OCI-LY1 (cell line): ENCODE results near the gene IQCK.

Experiments used
- H2AFZ ChIP-seq: fragments of 200-600 bp; sonication (generic), shearing (Covaris generic); 2 replicates; pipeline ENCODE4 v1.6.0; 2014; ENCODE audit warnings: antibody characterized with exemption, mild to moderate bottlenecking, low read length
- H3F3A ChIP-seq: fragments of 200-600 bp; sonication (generic), shearing (Covaris generic); 2 replicates; pipeline ENCODE4 v1.6.0; 2014; ENCODE audit warnings: mild to moderate bottlenecking, antibody characterized with exemption, low read length, moderate library complexity; ENCODE audit not compliant: insufficient read depth
- H3K27ac ChIP-seq: fragments of 200-600 bp; sonication (generic); 2 replicates; pipeline ENCODE4 v1.5.1; 2014; ENCODE audit warnings: low read length, mixed run types, mild to moderate bottlenecking, low read depth; ENCODE audit not compliant: poor library complexity, severe bottlenecking
- H3K27me3 ChIP-seq: fragments of 200-600 bp; sonication (generic); 2 replicates; pipeline ENCODE4 v1.6.0; 2014; ENCODE audit warnings: antibody characterized with exemption, mild to moderate bottlenecking, low read length, moderate library complexity; ENCODE audit not compliant: insufficient read depth
- H3K36me3 ChIP-seq: fragments of 200-600 bp; sonication (generic); 2 replicates; pipeline ENCODE4 v1.6.1; 2014; ENCODE audit warnings: mild to moderate bottlenecking, antibody characterized with exemption, low read length, moderate library complexity, mixed read lengths; ENCODE audit not compliant: insufficient read depth
- H3K4me1 ChIP-seq: fragments of 200-600 bp; sonication (generic); 2 replicates; pipeline ENCODE4 v1.5.1; 2014; ENCODE audit warnings: mild to moderate bottlenecking, low read length, moderate library complexity; ENCODE audit not compliant: insufficient read depth, severe bottlenecking
- H3K4me2 ChIP-seq: fragments of 200-600 bp; sonication (generic), shearing (Covaris generic); 2 replicates; pipeline ENCODE4 v1.6.1; 2014; ENCODE audit warnings: low read length
- H3K4me3 ChIP-seq: fragments of 200-600 bp; sonication (generic); 2 replicates; pipeline ENCODE4 v1.5.1; 2014; ENCODE audit warnings: low read length, low read depth, mild to moderate bottlenecking, mixed read lengths; ENCODE audit not compliant: poor library complexity, severe bottlenecking
- H3K79me2 ChIP-seq: fragments of 200-600 bp; shearing (Covaris generic); 2 replicates; pipeline ENCODE4 v1.6.1; 2016; ENCODE audit warnings: mixed run types, low read length, mixed read lengths; ENCODE audit not compliant: insufficient read depth
- H3K9ac ChIP-seq: fragments of 200-600 bp; sonication (generic), shearing (Covaris generic); 2 replicates; pipeline ENCODE4 v1.6.1; 2014; ENCODE audit warnings: mild to moderate bottlenecking, low read length, mixed read lengths
- H3K9me2 ChIP-seq: fragments of 200-600 bp; sonication (generic), shearing (Covaris generic); 2 replicates; pipeline ENCODE4 v1.6.1; 2014; ENCODE audit warnings: low read depth, mild to moderate bottlenecking, low read length, mixed read lengths
- H3K9me3 ChIP-seq: fragments of 200-600 bp; shearing (Covaris generic); 2 replicates; pipeline ENCODE4 v1.6.1; 2014; ENCODE audit warnings: low read length, mixed read lengths
- H4K20me1 ChIP-seq: fragments of 200-600 bp; sonication (generic), shearing (Covaris generic); 2 replicates; pipeline ENCODE4 v1.6.0; 2016; ENCODE audit warnings: mild to moderate bottlenecking, low read length; ENCODE audit not compliant: insufficient read depth
- EZH2 ChIP-seq: fragments of 200-600 bp; sonication (generic), shearing (Covaris generic); IDR thresholded peaks from 2 replicates; pipeline ENCODE4 v1.8.0; 2017; ENCODE audit warnings: borderline replicate concordance, mixed run types, mild to moderate bottlenecking, antibody characterized with exemption, low read length, moderate library complexity, mixed read lengths
- TF ChIP-seq, protein P1 (sequence below): fragments of 200-600 bp; sonication (generic), shearing (Covaris generic); IDR thresholded peaks from 2 replicates; pipeline ENCODE4 v1.5.1; 2017; ENCODE audit warnings: mild to moderate bottlenecking, antibody characterized with exemption, low read length, moderate library complexity, mixed read lengths

IQCK gene

DNA sequence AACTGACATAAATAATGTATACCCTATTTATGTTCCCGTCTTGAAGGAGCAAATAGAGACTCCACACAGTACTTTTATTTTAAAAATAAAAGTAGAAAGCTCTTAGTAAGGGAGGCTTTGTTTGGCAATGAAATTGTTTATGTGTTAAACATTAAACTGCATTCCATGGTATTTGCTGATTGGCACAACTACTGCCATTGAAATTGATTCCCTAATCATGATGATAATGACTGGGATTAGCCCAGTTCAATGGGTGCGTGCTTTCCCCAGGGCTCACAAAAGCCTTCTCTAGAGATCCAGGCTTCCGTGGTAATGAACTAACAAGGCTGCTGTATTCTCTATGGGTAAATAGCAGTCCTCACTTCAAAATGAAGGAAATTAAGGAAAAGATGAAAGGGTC is 99.1 kb downstream of the IQCK start:
- Histone ChIP-seq H3K4me3 (no peak overlapping the region), H3K36me3 (no peaks in the 10 kb centered on the region), H3K27ac (no peak overlapping the region), H3K27me3 (no peaks in the 10 kb centered on the region; the same call in 1 of the 2 replicates), H4K20me1 (no peaks in the 10 kb centered on the region), H3F3A (no peaks in the 10 kb centered on the region), H3K9me2 (no peaks in the 10 kb centered on the region), H3K9me3 (no peaks in the 10 kb centered on the region), H3K4me2 (no peak overlapping the region), H3K4me1 (no peaks in the 10 kb centered on the region), H3K9ac (no peak overlapping the region), H3K79me2 (no peaks in the 10 kb centered on the region), H2AFZ (no peak overlapping the region)
- no peak for TF ChIP-seq EZH2
- TF ChIP-seq, protein P1, sequence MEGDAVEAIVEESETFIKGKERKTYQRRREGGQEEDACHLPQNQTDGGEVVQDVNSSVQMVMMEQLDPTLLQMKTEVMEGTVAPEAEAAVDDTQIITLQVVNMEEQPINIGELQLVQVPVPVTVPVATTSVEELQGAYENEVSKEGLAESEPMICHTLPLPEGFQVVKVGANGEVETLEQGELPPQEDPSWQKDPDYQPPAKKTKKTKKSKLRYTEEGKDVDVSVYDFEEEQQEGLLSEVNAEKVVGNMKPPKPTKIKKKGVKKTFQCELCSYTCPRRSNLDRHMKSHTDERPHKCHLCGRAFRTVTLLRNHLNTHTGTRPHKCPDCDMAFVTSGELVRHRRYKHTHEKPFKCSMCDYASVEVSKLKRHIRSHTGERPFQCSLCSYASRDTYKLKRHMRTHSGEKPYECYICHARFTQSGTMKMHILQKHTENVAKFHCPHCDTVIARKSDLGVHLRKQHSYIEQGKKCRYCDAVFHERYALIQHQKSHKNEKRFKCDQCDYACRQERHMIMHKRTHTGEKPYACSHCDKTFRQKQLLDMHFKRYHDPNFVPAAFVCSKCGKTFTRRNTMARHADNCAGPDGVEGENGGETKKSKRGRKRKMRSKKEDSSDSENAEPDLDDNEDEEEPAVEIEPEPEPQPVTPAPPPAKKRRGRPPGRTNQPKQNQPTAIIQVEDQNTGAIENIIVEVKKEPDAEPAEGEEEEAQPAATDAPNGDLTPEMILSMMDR = no peak

DNA sequence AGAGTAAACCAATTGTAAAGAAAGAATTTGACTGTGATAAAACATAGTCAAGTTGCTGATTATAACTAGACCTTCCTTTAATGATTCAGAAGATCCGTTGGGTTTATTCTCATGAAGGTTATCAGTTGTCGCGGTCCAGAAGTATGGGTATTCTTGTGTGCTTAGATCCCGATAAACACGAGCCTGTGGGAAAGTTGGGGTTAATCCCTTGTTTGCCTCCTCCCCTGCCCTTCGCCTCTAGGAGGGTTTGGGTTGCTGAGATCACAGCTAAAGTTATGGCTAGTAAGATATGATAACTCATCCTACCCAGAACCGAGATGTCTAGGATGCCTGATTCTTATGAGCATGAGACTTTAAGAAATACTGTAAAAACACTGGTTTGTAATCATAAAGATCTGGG is 99.8 kb downstream of the IQCK start:
- no peaks in the 10 kb centered on the region for H3F3A ChIP-seq
- H3K4me1 ChIP-seq = no peaks in the 10 kb centered on the region
- H3K79me2 ChIP-seq = no peaks in the 10 kb centered on the region
- no peak overlapping the region for H3K27ac ChIP-seq
- no peaks in the 10 kb centered on the region; the same call in 1 of the 2 replicates for H3K27me3 ChIP-seq
- no peak overlapping the region for H3K9ac ChIP-seq
- no peaks in the 10 kb centered on the region for H3K9me3 ChIP-seq
- H2AFZ ChIP-seq = no peak overlapping the region
- H3K9me2 ChIP-seq = no peaks in the 10 kb centered on the region
- TF ChIP-seq EZH2 = no peak
- TF ChIP-seq, protein P1 = no peak
- H3K4me3 ChIP-seq = no peak overlapping the region
- no peaks in the 10 kb centered on the region for H4K20me1 ChIP-seq
- H3K4me2 ChIP-seq = no peak overlapping the region
- H3K36me3 ChIP-seq = no peaks in the 10 kb centered on the region

DNA sequence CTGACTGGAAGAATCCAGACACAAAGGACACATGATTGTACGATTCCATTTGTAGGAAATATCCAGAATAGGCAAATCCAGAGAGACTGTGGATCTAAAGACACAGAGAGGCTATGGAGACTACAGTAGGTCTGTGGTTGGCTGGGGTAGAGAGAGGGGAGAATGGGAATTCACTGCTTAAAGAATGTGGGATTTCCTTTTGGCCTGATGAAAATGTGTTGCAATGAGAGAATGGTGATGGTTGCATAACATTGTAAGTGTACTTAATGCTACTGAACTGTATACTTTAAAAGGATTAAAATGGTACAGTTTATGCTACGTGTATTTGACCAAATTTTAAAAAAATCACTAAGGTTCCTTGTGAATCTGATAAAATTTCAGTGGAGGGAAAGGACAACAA is 104.5 kb downstream of the IQCK start:
- no peak overlapping the region for H3K4me2 ChIP-seq
- no peak overlapping the region for H2AFZ ChIP-seq
- no peak overlapping the region for H3K4me3 ChIP-seq
- no peaks in the 10 kb centered on the region for H4K20me1 ChIP-seq
- H3K27ac ChIP-seq = no peak overlapping the region
- H3K36me3 ChIP-seq = no peaks in the 10 kb centered on the region
- no peaks in the 10 kb centered on the region for H3K79me2 ChIP-seq
- H3K9me3 ChIP-seq = no peaks in the 10 kb centered on the region
- no peaks in the 10 kb centered on the region for H3K27me3 ChIP-seq
- no peak for TF ChIP-seq EZH2
- no peaks in the 10 kb centered on the region for H3K9me2 ChIP-seq
- H3K4me1 ChIP-seq = no peaks in the 10 kb centered on the region
- H3K9ac ChIP-seq = no peak overlapping the region
- no peaks in the 10 kb centered on the region for H3F3A ChIP-seq

DNA sequence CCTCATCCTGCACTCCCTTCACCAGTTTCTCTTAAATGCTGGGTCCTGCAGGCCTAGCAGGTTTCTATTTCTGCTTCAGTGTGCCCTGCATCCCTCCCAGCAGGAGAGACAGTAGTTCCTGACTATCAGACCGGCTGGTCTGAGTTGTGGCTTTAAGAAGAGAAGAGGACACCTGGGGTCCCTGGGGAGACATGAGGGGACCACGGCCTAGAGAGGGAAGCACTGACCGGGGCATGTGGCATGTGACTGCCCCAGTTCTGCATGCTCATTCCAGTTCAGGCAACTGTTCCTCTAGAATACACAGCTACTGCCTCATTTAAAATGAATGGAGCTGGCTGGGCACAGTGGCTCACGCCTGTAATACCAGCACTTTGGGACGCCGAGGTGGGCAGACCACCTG is 105.3 kb downstream of the IQCK start:
- H3K27me3 ChIP-seq = no peaks in the 10 kb centered on the region
- no peak overlapping the region for H3K4me2 ChIP-seq
- no peak overlapping the region for H3K9ac ChIP-seq

More for the DNA sequence above, 105.3 kb downstream of the IQCK start:
- H3K4me1 ChIP-seq = no peaks in the 10 kb centered on the region
- H4K20me1 ChIP-seq = no peaks in the 10 kb centered on the region
- no peaks in the 10 kb centered on the region for H3K9me3 ChIP-seq
- no peaks in the 10 kb centered on the region for H3K36me3 ChIP-seq
- H3K79me2 ChIP-seq = no peaks in the 10 kb centered on the region
- H3K4me3 ChIP-seq = no peak overlapping the region
- no peak overlapping the region for H3K27ac ChIP-seq
- no peak overlapping the region for H2AFZ ChIP-seq
- no peaks in the 10 kb centered on the region for H3K9me2 ChIP-seq
- no peaks in the 10 kb centered on the region for H3F3A ChIP-seq
- TF ChIP-seq, protein P1 = no peak
- no peak for TF ChIP-seq EZH2
